CD14-positive monocyte (primary cell): ENCODE measurements around the gene PTGR3. TPM values are rescaled to one million over a fixed set of nuclear protein-coding genes. Genes with fewer than 3 reads are reported as not detected.

ENCODE experiments used
- DNase-seq, 3 donors: peaks; one replicate each; pipeline ENCODE4 v3.0.0-alpha.2; 2011 to 2022
- H2AFZ ChIP-seq: 2 replicates; pipeline ENCODE4 v1.6.0; 2012; ENCODE audit warnings: mild to moderate bottlenecking, low read depth, low read length, inconsistent platforms; ENCODE audit not compliant: insufficient read depth, poor library complexity, severe bottlenecking
- H3K27ac ChIP-seq, 2 donors: 1 replicate in 1 of 2; 2 replicates in 1 of 2; pipeline ENCODE4 v1.5.1; 2012 to 2013; ENCODE audit warnings: low read length in 2 of 2, control low read depth in 1 of 2, inconsistent platforms in 1 of 2, low read depth in 1 of 2, mild to moderate bottlenecking in 1 of 2
- H3K27me3 ChIP-seq, 2 donors: one replicate each; pipeline versions ENCODE4 v1.6.0 to v1.6.1; 2011 to 2013; ENCODE audit warnings: low read length in 2 of 2; ENCODE audit not compliant: control insufficient read depth in 2 of 2, insufficient read depth in 2 of 2
- H3K36me3 ChIP-seq, 2 donors: replicated peaks in 1 of 2; 1 replicate in 1 of 2; 2 replicates in 1 of 2; pipeline versions ENCODE4 v1.5.1 to v1.6.1; 2012 to 2013; ENCODE audit warnings: low read length in 2 of 2, control low read depth in 1 of 2, inconsistent platforms in 1 of 2, mild to moderate bottlenecking in 1 of 2; ENCODE audit not compliant: insufficient read depth in 2 of 2, control insufficient read depth in 1 of 2
- H3K4me1 ChIP-seq, 2 donors: 1 replicate in 1 of 2; 2 replicates in 1 of 2; pipeline versions ENCODE4 v1.5.1 to v1.6.1; 2012 to 2013; ENCODE audit warnings: low read length in 2 of 2, control low read depth in 1 of 2, inconsistent platforms in 1 of 2, mild to moderate bottlenecking in 1 of 2, moderate library complexity in 1 of 2; ENCODE audit not compliant: insufficient read depth in 2 of 2, control insufficient read depth in 1 of 2
- H3K4me2 ChIP-seq: replicated peaks from 2 replicates; pipeline ENCODE3; 2012; ENCODE audit warnings: low read length, moderate library complexity, mild to moderate bottlenecking; ENCODE audit not compliant: poor library complexity, severe bottlenecking; ENCODE audit errors: extremely low read depth
- H3K4me3 ChIP-seq, 3 experiments: fragments of 200-600 bp in 1 of 3; sonication (generic) in 1 of 3; replicated peaks in 1 of 3; 1 replicate in 2 of 3; 2 replicates in 1 of 3; pipeline ENCODE4 v1.5.1; 2011 to 2013; ENCODE audit warnings: low read length in 3 of 3, mild to moderate bottlenecking in 3 of 3, control low read depth in 2 of 3, low read depth in 2 of 3, inconsistent platforms in 1 of 3, moderate library complexity in 1 of 3
- H3K79me2 ChIP-seq: 2 replicates; pipeline ENCODE4 v1.6.0; 2012; ENCODE audit warnings: mild to moderate bottlenecking, control low read depth, inconsistent platforms, low read length, moderate library complexity; ENCODE audit not compliant: insufficient read depth
- H3K9ac ChIP-seq: 2 replicates; pipeline ENCODE4 v1.6.0; 2017; ENCODE audit warnings: low read length, mild to moderate bottlenecking; ENCODE audit not compliant: insufficient read depth, poor library complexity, severe bottlenecking
- H3K9me3 ChIP-seq, 2 donors: replicated peaks in 1 of 2; 1 replicate in 1 of 2; 2 replicates in 1 of 2; pipeline versions ENCODE4 v1.5.1 to v1.6.1; 2012 to 2013; ENCODE audit warnings: low read length in 2 of 2, control low read depth in 1 of 2; ENCODE audit not compliant: control insufficient read depth in 1 of 2, insufficient read depth in 1 of 2
- H4K20me1 ChIP-seq: 2 replicates; pipeline ENCODE4 v1.6.0; 2012; ENCODE audit warnings: mild to moderate bottlenecking, low read length, control low read depth, moderate library complexity; ENCODE audit not compliant: insufficient read depth
- H3K27ac Mint-ChIP-seq, 7 donors: one replicate each; pipeline ENCODE4 v1.8.0; 2020; ENCODE audit warnings: mild to moderate bottlenecking in 7 of 7, mixed read lengths in 7 of 7, moderate library complexity in 6 of 7, inconsistent platforms in 2 of 7
- H3K27me3 Mint-ChIP-seq, 3 donors: one replicate each; pipeline ENCODE4 v1.8.0; 2021 to 2022; ENCODE audit warnings: low read depth in 3 of 3, mild to moderate bottlenecking in 3 of 3, mixed read lengths in 3 of 3, moderate library complexity in 3 of 3, inconsistent platforms in 1 of 3
- H3K36me3 Mint-ChIP-seq, 2 donors: one replicate each; pipeline ENCODE4 v1.8.0; 2020; ENCODE audit warnings: mixed read lengths in 2 of 2, inconsistent platforms in 1 of 2, mild to moderate bottlenecking in 1 of 2
- H3K4me1 Mint-ChIP-seq: one replicate; pipeline ENCODE4 v1.8.0; 2020; ENCODE audit warnings: mild to moderate bottlenecking, mixed read lengths
- H3K4me3 Mint-ChIP-seq, 2 donors: one replicate each; pipeline ENCODE4 v1.8.0; 2020; ENCODE audit warnings: mild to moderate bottlenecking in 2 of 2, mixed read lengths in 2 of 2, moderate library complexity in 1 of 2
- H3K9me3 Mint-ChIP-seq, 7 donors: one replicate each; pipeline ENCODE4 v1.8.0; 2020 to 2022; ENCODE audit warnings: mixed read lengths in 7 of 7, mild to moderate bottlenecking in 6 of 7, moderate library complexity in 6 of 7, inconsistent platforms in 2 of 7
- CTCF ChIP-seq: fragments of 200-600 bp; IDR thresholded peaks from one replicate; pipeline ENCODE4 v1.8.0; 2022; ENCODE audit warnings: antibody characterized with exemption, mild to moderate bottlenecking
- WGBS: methylation state at CpG from one replicate; pipeline ENCODE4 v1.1.5; 2013; ENCODE audit warnings: missing lambda C conversion rate; ENCODE audit not compliant: insufficient coverage; 5-methylcytosine and 5-hydroxymethylcytosine counted together
- intact Hi-C, 2 donors: fragments of 100-400 bp; cut with micrococcal nuclease; formaldehyde crosslinking; loops; one replicate each; pipeline versions ENCODE4 v1.15.0 to v1.15.1; 2023
- polyA plus RNA-seq, 3 donors: library from polyadenylated mRNA; depleted of rRNA in 1 of 3; unstranded in 2 of 3; stranded (reverse) in 1 of 3; fragments of 300-500 nt in 2 of 3; fragments of >200 nt in 1 of 3; fragmentation: Illumina TruSeq in 2 of 3; gene quantifications; 1 replicate in 2 of 3; 2 replicates in 1 of 3; pipeline ENCODE4 v1.2.3, GENCODE V29; 2012 to 2021

PTGR3 gene
- polyA plus RNA-seq, 3 donors, result 15.5 to 27.5 (median 23.6) TPM

GRCh38 chr18:75159646-75160356 is 49.1 kb downstream of the PTGR3 start:
- Histone ChIP-seq H3K27ac (no peak overlapping the region), H2AFZ (no peak overlapping the region), H3K27me3 (no peaks in the 10 kb centered on the region), H3K36me3 (no peaks in the 10 kb centered on the region), H4K20me1 (no peaks in the 10 kb centered on the region), H3K9me3 (peaks cover 4 to 8% of the 10 kb centered on the region in 2 donors), H3K4me3 (no peak overlapping the region), H3K4me1 (no peaks in the 10 kb centered on the region), H3K79me2 (no peaks in the 10 kb centered on the region), H3K9ac (no peak overlapping the region), H3K4me2 (no peak overlapping the region)
- Mint-ChIP-seq H3K4me3 (no peak overlapping the region), H3K27ac (no peak overlapping the region), H3K36me3 (no peaks in the 10 kb centered on the region), H3K9me3 (peaks cover 0 to 13% (median 5%) of the 10 kb centered on the region in 7 donors), H3K27me3 (peaks cover 4 to 7% (median 6%) of the 10 kb centered on the region in 3 donors), H3K4me1 (peaks cover 16% of the 10 kb centered on the region)
- intact Hi-C loops, result no loop called here
- WGBS, result 95% methylated on average over 9 of the region's 16 CpGs
- no peak for DNase-seq
- no peak for TF ChIP-seq CTCF

DNA sequence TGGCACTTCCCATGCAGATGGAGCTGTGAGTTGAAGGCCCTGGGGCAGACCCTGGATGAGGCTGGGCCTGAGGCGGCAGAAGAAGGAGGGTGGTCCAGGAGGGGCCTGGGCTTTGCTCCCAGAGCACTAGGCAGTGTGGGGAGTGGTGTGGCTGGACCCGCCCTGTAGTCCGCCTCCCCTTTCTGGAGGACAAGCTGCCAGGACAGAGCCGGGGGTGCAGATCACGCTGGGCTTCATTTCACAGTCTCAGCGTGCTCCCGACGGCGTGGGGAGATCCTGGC is 49.8 kb downstream of the PTGR3 start:
- H3K4me2 ChIP-seq, result no peak overlapping the region
- H3K79me2 ChIP-seq, result no peaks in the 10 kb centered on the region
- H3K9ac ChIP-seq, result no peak overlapping the region
- peaks cover 3 to 18% (median 9%) of the 10 kb centered on the region in 7 donors for H3K9me3 Mint-ChIP-seq
- no peak for TF ChIP-seq CTCF
- no peak overlapping the region for H2AFZ ChIP-seq
- H3K36me3 Mint-ChIP-seq, result no peaks in the 10 kb centered on the region
- H3K27me3 Mint-ChIP-seq, result peaks cover 4 to 7% (median 6%) of the 10 kb centered on the region in 3 donors
- peaks cover 16% of the 10 kb centered on the region for H3K4me1 Mint-ChIP-seq
- H3K27me3 ChIP-seq, result no peaks in the 10 kb centered on the region
- H4K20me1 ChIP-seq, result no peaks in the 10 kb centered on the region
- no peak overlapping the region for H3K4me3 Mint-ChIP-seq
- no peak overlapping the region for H3K27ac Mint-ChIP-seq
- DNase-seq, result no peak
- H3K36me3 ChIP-seq, result no peaks in the 10 kb centered on the region
- H3K4me3 ChIP-seq, result no peak overlapping the region
- no peaks in the 10 kb centered on the region for H3K4me1 ChIP-seq
- H3K27ac ChIP-seq, result no peak overlapping the region
- H3K9me3 ChIP-seq, result peaks cover 6 to 14% of the 10 kb centered on the region in 2 donors
- intact Hi-C loops, result no loop called here
- 87% methylated on average over 3 of the region's 9 CpGs for WGBS

Other genes starting within 250 kb of the PTGR3 start
- 1 to 10 TPM in 2 of 3 donors, under 1 TPM in 1; 0.76 to 3.3 (median 1.4) TPM for gene TSHZ1, start 1.7 kb upstream of the PTGR3 start, polyA plus RNA-seq
- not detected for gene SMIM21, start 218.6 kb upstream of the PTGR3 start, polyA plus RNA-seq